GM12878 (cell line): ENCODE data around the gene HES2. TPM values are rescaled to one million over a fixed set of nuclear protein-coding genes. Genes with fewer than 3 reads are reported as not detected.

Experiments used
- ATAC-seq: fragments of 200-7000 bp; cut with Tn5 transposase; 3 replicates; pipeline ENCODE4 v1.9.1; 2020; ENCODE audit warnings: mild to moderate bottlenecking, moderate library complexity
- BruUV-seq: library from RNA; stranded (reverse); fragments of 400-500 nt; replicated peaks from 2 replicates; lab custom pipeline; 2021; lab: Mats Ljungman, UMichigan
- CTCF ChIA-PET: fragments of 300-600 bp; sonication (Branson Sonifier 250); formaldehyde crosslinking; extraction: SDS; loops from one replicate; lab custom pipeline; 2021; ENCODE audit warnings: inconsistent platforms; lab: Yijun Ruan, JAX
- POLR2A ChIA-PET: fragments of 350-600 bp; formaldehyde crosslinking; extraction: SDS; loops from one replicate; lab custom pipeline; 2021; ENCODE audit warnings: inconsistent platforms; lab: Charles Lee
- RAD21 ChIA-PET: fragments of 300-600 bp; sonication (Branson Sonifier 250); formaldehyde crosslinking; loops from one replicate; lab custom pipeline; 2023; ENCODE audit warnings: antibody characterized with exemption; ENCODE audit not compliant: unreplicated experiment; lab: Charles Lee
- SMC1A ChIA-PET: fragments of 300-600 bp; sonication (Branson Sonifier 250); formaldehyde crosslinking; loops from one replicate; lab custom pipeline; 2023; ENCODE audit not compliant: unreplicated experiment, uncharacterized antibody; lab: Charles Lee
- DNase-seq: peaks from one replicate; pipeline ENCODE4 v3.0.0-alpha.2; 2011; ENCODE audit warnings: low read depth, low spot score
- FAIRE-seq: peaks from 3 replicates; lab custom pipeline; 2011; peaks lifted over from hg19 to GRCh38; lab: Jason Lieb, UNC
- H2AFZ ChIP-seq: 2 replicates; pipeline ENCODE4 v1.6.0; 2011; ENCODE audit warnings: low read depth, low read length, control low read depth; ENCODE audit not compliant: control insufficient read depth
- H3K27ac ChIP-seq: 2 replicates; pipeline ENCODE4 v1.5.1; 2011; ENCODE audit warnings: control low read depth; ENCODE audit not compliant: control insufficient read depth, insufficient read depth
- H3K27me3 ChIP-seq, 2 experiments: replicated peaks in 1 of 2; 2 replicates each; pipeline versions ENCODE4 v1.6.0 to v1.6.1; 2011; ENCODE audit warnings: low read length in 1 of 2; ENCODE audit not compliant: control insufficient read depth in 2 of 2, insufficient read depth in 2 of 2
- H3K36me3 ChIP-seq, 2 experiments: 2 replicates each; pipeline ENCODE4 v1.5.1; 2011; ENCODE audit warnings: low read length in 1 of 2; ENCODE audit not compliant: control insufficient read depth in 2 of 2, insufficient read depth in 2 of 2
- H3K4me1 ChIP-seq: 2 replicates; pipeline ENCODE4 v1.6.1; 2011; ENCODE audit warnings: mild to moderate bottlenecking, low read length, moderate library complexity, mixed read lengths; ENCODE audit not compliant: control insufficient read depth, insufficient read depth
- H3K4me2 ChIP-seq: 2 replicates; pipeline ENCODE4 v1.6.0; 2011; ENCODE audit warnings: control low read depth; ENCODE audit not compliant: control insufficient read depth, insufficient read depth
- H3K4me3 ChIP-seq: fragments of 200-600 bp; sonication (generic); 2 replicates; pipeline ENCODE4 v1.5.1; 2016
- H3K79me2 ChIP-seq: 2 replicates; pipeline ENCODE4 v1.6.0; 2011; ENCODE audit warnings: low read length; ENCODE audit not compliant: control insufficient read depth, insufficient read depth
- H3K9ac ChIP-seq: 2 replicates; pipeline ENCODE4 v1.8.0; 2011; ENCODE audit warnings: low read length, control low read depth, mixed read lengths; ENCODE audit not compliant: control insufficient read depth, insufficient read depth
- H3K9me3 ChIP-seq: replicated peaks from 3 replicates; pipeline ENCODE4 v1.5.1; 2011; ENCODE audit warnings: mild to moderate bottlenecking, low read length; ENCODE audit not compliant: control insufficient read depth, insufficient read depth
- H4K20me1 ChIP-seq: 2 replicates; pipeline ENCODE4 v1.6.0; 2011; ENCODE audit not compliant: control insufficient read depth, insufficient read depth
- CTCF ChIP-seq, 3 experiments: IDR thresholded peaks in 2 of 3; conservative IDR thresholded peaks in 1 of 3; 2 replicates each; pipeline ENCODE4 v1.5.1; 2011; ENCODE audit warnings: low read depth in 3 of 3, low read length in 3 of 3, mild to moderate bottlenecking in 3 of 3, control low read depth in 2 of 3, moderate library complexity in 2 of 3, inconsistent platforms in 1 of 3, mixed read lengths in 1 of 3; ENCODE audit not compliant: control insufficient read depth in 2 of 3, insufficient read depth in 1 of 3; ENCODE audit errors: extremely low read depth in 1 of 3
- RAD21 ChIP-seq: IDR thresholded peaks from 2 replicates; pipeline ENCODE4 v1.6.1; 2011; ENCODE audit warnings: mild to moderate bottlenecking, low read depth, low read length, moderate library complexity; ENCODE audit not compliant: insufficient read depth
- YY1 ChIP-seq: IDR thresholded peaks from 2 replicates; pipeline ENCODE4 v1.6.1; 2011; ENCODE audit warnings: low read depth, mild to moderate bottlenecking, low read length
- ZBED1 ChIP-seq: IDR thresholded peaks from 2 replicates; pipeline ENCODE4 v1.6.1; 2016; ENCODE audit warnings: borderline replicate concordance
- WGBS: methylation state at CpG from one replicate; pipeline ENCODE4 v1.1.6; 2016; ENCODE audit warnings: low lambda C conversion rate; ENCODE audit not compliant: insufficient replicate concordance, insufficient coverage; ENCODE audit errors: missing lambda C conversion rate; 5-methylcytosine and 5-hydroxymethylcytosine counted together
- in situ Hi-C: fragments of 300-500 bp; cut with MboI; formaldehyde crosslinking; loops from 9 replicates; pipeline ENCODE4 v1.14.3; 2018; ENCODE audit warnings: mixed read lengths
- intact Hi-C: fragments of 100-400 bp; cut with micrococcal nuclease; formaldehyde crosslinking; loops from one replicate; pipeline ENCODE4 v1.14.2; 2022; ENCODE audit not compliant: unreplicated experiment
- polyA plus RNA-seq, 11 experiments: library from polyadenylated mRNA; depleted of rRNA in 4 of 11; unstranded in 6 of 11; stranded (reverse) in 5 of 11; fragments of >200 nt; fragmentation: Nextera tagmentation in 4 of 11; fragmentation: Illumina TruSeq in 1 of 11; extraction: Ambion mirVana in 4 of 11; extraction: Trizol in 1 of 11; gene quantifications; 1 replicate in 1 of 11; 2 replicates in 10 of 11; pipeline versions ENCODE4 v1.2.1 to v1.2.3, GENCODE V29; 2011 to 2016; ENCODE audit warnings: inconsistent platforms in 2 of 11, missing spikeins in 2 of 11, low read depth in 1 of 11
- total RNA-seq, 4 experiments: library from RNA; depleted of rRNA in 3 of 4; stranded (reverse); fragments of >200 nt in 3 of 4; fragmentation: Illumina TruSeq in 1 of 4; extraction: Trizol in 1 of 4; gene quantifications; 2 replicates each; pipeline versions ENCODE4 v1.2.1 to v1.2.3, GENCODE V29; 2013 to 2021

HES2 gene
- total and polyA plus RNA-seq, 10 of the 15 experiments (the other 5 are each of a cell fraction or from before 2014, with no cell fraction given), result 0.13 to 2.0 (median 0.26) TPM

GRCh38 chr1:6409053-6409452 is 10.7 kb downstream of the HES2 start:
- in situ Hi-C loops, result no loop called here
- intact Hi-C loops, result no loop called here
- Histone ChIP-seq H3K27ac (no peak overlapping the region), H2AFZ (no peak overlapping the region), H4K20me1 (no peaks in the 10 kb centered on the region), H3K79me2 (no peaks in the 10 kb centered on the region), H3K9ac (no peak overlapping the region), H3K4me2 (no peak overlapping the region), H3K36me3 (no peaks in the 10 kb centered on the region)
- no peak for FAIRE-seq
- ChIA-PET POLR2A (interaction anchor here (0.6 to 0.9 kb wide), 3 partner anchors 11 to 17 kb away, joined by 3 to 5 read pairs (median 3); partner anchors contain the start of gene HES2), SMC1A (interaction anchor here (1.1 to 1.4 kb wide), 2 partner anchors 29 to 52 kb away, joined by 3 to 6 read pairs; no protein-coding TSS in a partner anchor), CTCF (interaction anchor here (1.1 to 21.2 kb wide), 3 partner anchors 30 to 60 kb away, joined by 3 to 276 read pairs (median 86); no protein-coding TSS in a partner anchor)
- DNase-seq, result no peak
- WGBS, result 46% methylated on average over 4 of the region's 4 CpGs
- ATAC-seq, result peak; percentile 61
- TF ChIP-seq CTCF (IDR thresholded peaks at IDR 0.05 in 2 of 3, conservative IDR thresholded peaks at IDR 0.05 in 1 of 3; ENCODE audit: control insufficient read depth in 2 of 3, extremely low read depth in 1 of 3, insufficient read depth in 1 of 3, low read depth in 3 of 3, low read length in 3 of 3) (peak in 2 of 3 experiments; percentile 9 to 14; a peak in 2 of 6 replicates), ZBED1 (no peak), RAD21 (0 out of 2 replicates have a peak, but pooled peaks have one; percentile 4), YY1 (no peak)
- TF ChIP-seq, all 136 proteins: peak for 2
- Histone ChIP-seq H3K9me3 (no peaks in the 10 kb centered on the region), H3K4me1 (no peaks in the 10 kb centered on the region), H3K4me3 (no peak overlapping the region), H3K27me3 (no peaks in the 10 kb centered on the region)
- no TSS peak for BruUV-seq
- RAD21 ChIA-PET, result interaction anchor here (1.0 to 1.1 kb wide), 2 partner anchors 47 to 60 kb away, joined by 3 read pairs; no protein-coding TSS in a partner anchor
